ENCODE data around the gene KRTAP2-3.

DNA sequence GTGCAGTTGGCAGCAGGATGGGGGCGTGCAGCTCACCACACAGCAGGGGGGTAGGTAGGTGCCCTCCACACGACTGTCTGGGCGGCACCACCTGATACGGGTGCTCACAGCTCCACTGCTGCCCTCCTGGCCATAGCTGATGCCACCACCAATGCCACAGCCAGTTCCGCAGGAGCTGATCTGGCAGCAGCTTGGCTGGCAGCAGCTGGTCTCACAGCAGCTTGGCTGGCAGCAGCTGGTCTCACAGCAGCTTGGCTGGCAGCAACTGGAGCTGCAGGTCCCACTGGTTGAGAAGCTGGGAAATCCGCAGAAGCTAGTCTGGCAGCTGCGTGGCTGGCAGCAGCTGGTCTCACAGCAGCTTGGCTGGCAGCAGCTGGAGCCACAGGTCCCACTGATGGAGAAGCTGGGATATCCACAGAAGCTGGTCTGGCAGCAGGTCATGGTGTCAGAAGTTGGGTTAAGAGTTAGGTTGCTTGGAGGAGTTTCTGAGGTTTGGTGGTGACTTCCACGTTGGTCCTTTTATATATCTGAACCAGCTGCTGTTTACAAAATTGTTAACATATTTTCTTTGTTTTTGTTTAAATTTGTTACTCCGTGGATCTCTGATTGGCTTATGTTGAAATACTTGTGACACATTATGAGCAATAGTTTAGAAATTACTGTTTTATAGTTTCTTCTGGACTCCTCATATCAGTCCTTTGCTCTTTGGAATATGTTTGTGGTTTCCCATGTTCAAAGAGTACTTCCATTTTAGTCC is 33.0 kb downstream of the KRTAP2-3 start, which contains the start of gene KRTAP1-5:
- TF ChIP-seq, protein P1, sequence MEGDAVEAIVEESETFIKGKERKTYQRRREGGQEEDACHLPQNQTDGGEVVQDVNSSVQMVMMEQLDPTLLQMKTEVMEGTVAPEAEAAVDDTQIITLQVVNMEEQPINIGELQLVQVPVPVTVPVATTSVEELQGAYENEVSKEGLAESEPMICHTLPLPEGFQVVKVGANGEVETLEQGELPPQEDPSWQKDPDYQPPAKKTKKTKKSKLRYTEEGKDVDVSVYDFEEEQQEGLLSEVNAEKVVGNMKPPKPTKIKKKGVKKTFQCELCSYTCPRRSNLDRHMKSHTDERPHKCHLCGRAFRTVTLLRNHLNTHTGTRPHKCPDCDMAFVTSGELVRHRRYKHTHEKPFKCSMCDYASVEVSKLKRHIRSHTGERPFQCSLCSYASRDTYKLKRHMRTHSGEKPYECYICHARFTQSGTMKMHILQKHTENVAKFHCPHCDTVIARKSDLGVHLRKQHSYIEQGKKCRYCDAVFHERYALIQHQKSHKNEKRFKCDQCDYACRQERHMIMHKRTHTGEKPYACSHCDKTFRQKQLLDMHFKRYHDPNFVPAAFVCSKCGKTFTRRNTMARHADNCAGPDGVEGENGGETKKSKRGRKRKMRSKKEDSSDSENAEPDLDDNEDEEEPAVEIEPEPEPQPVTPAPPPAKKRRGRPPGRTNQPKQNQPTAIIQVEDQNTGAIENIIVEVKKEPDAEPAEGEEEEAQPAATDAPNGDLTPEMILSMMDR (conservative IDR thresholded peaks at IDR 0.05) = no peak
- TF ChIP-seq EZH2 (IDR thresholded peaks at IDR 0.05; ENCODE audit: low read depth) = no peak
